ENCODE results near the gene DNHD1.

Gene DNHD1

GRCh38 chr11:6616596-6617250, 119.6 kb downstream of the DNHD1 start:
- DNase-seq = no peak

- no peak for DNase-seq
Observed at GRCh38 chr11:6617315-6617781, 120.3 kb downstream of the DNHD1 start.

GRCh38 chr11:6618117-6619003, 121.3 kb downstream of the DNHD1 start:
- peak; percentile 58 for DNase-seq

- DNase-seq = peak; percentile 89
Observed at GRCh38 chr11:6619004-6619745, 122.1 kb downstream of the DNHD1 start, which contains the start of gene TPP1. Gene TPP1 (minus strand): TSS chr11:6619422. CDS start chr11:6619400, 22 bp downstream.

- DNase-seq = no peak
Observed at GRCh38 chr11:6620636-6621035, 123.6 kb downstream of the DNHD1 start.
